ENCODE measurements around the gene RSPRY1.
A peak's percentile ranks its signal among the peaks of the same experiment; 100 is the strongest.

RSPRY1 gene

DNA sequence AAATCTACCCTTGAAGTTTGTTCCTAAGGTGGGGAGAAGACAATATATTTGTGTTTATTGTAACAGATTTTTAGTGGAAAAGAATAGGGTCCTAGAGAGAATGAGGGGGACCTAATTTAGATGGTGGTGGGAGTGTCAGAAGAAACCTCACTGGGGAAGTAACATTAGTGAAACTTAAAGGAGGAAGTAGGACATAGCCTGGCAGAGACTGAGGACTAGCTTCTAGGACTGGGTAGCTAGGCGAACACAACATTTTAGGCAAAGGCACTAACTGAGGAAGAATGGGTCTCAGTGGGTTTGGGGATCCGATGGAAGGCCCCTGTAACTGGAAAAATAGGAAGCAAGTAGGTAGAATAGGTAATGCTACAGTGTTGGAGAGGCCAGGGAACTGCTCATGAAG lies 54.7 kb downstream of the RSPRY1 start:
- peak; percentile 30 for DNase-seq (ENCODE audit: low read depth)
- TF ChIP-seq, protein P1, sequence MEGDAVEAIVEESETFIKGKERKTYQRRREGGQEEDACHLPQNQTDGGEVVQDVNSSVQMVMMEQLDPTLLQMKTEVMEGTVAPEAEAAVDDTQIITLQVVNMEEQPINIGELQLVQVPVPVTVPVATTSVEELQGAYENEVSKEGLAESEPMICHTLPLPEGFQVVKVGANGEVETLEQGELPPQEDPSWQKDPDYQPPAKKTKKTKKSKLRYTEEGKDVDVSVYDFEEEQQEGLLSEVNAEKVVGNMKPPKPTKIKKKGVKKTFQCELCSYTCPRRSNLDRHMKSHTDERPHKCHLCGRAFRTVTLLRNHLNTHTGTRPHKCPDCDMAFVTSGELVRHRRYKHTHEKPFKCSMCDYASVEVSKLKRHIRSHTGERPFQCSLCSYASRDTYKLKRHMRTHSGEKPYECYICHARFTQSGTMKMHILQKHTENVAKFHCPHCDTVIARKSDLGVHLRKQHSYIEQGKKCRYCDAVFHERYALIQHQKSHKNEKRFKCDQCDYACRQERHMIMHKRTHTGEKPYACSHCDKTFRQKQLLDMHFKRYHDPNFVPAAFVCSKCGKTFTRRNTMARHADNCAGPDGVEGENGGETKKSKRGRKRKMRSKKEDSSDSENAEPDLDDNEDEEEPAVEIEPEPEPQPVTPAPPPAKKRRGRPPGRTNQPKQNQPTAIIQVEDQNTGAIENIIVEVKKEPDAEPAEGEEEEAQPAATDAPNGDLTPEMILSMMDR (IDR thresholded peaks at IDR 0.05; ENCODE audit: insufficient read depth, low read depth, low read length, missing control alignments) = no peak
- no peak overlapping the region for H3K4me3 ChIP-seq (ENCODE audit: low read depth, low read length)

DNA sequence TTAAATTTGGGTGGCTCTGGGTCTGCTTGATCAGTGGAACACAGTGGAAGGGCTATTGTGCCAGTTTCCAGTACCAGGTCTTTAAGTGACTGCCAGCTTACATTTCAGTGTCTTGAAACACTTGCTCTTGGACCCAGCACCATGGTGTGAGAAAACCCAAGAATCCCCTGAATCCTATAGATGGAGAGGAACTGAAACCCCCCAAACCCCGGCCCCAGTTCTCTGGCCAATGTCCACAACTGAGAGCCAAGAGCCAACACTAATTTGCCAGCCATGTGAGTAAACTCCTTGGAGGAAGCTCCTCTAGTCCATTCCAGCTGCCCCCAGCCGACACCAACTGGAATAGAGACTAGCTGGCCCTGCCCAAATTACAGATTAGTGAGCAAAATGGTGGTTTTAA lies 56.5 kb downstream of the RSPRY1 start:
- no peak for DNase-seq (ENCODE audit: low read depth)
- no peak overlapping the region for H3K4me3 ChIP-seq (ENCODE audit: low read depth, low read length)
- TF ChIP-seq, protein P1 (IDR thresholded peaks at IDR 0.05; ENCODE audit: insufficient read depth, low read depth, low read length, missing control alignments) = no peak

DNA sequence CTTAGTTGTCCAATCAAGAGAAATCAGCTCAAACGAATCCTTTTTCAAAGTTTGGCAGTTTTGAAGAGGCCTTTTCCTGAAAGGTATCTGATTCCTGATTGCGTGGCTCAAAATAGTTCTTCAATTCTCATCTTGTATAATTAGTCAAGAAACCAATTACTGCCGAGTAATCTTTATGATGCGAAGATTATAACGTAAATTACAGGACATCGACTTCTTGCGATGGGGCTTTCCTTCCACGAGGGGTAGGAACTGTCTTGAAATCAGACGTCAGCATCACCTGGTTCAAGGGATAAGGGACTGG lies 58.3 kb downstream of the RSPRY1 start:
- DNase-seq (ENCODE audit: low read depth) = no peak
- TF ChIP-seq, protein P1 (IDR thresholded peaks at IDR 0.05; ENCODE audit: insufficient read depth, low read depth, low read length, missing control alignments) = no peak
- H3K4me3 ChIP-seq (ENCODE audit: low read depth, low read length) = peak overlapping the region; percentile 89

DNA sequence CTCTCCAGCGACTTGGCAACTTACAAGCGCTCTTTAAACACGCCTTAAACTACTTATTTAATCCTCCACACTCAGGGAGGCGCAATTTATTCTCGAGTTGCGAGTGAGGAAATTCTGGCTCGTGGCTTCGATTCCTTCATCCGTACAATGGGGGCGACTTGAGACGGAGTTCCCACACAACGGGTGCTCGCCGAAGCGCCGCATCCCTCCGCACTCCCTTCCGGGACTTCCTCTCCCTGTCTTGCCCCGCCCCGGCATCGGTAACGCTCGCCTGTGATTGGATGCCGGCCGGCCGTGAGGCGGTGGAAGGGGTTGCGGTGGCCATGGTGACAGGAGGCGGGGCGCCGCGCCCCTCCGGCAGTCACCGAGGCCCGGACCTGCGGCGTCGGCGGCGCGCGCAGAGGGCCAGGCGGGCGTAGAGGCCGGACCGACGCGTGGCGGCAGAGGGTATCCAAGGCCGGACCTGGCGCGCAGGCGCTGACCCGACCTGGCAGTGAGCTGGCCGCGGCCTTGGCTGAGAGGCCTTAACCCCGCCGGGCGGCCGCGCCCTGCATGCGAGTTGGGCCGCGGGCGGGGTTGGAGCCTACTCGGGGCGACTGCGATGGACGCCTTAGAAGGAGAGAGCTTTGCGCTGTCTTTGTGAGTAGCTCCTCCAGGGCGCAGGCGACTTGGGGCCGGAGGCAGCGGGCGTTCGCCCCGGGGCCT lies 58.8 kb downstream of the RSPRY1 start, which contains the start of gene ARL2BP:
Gene ARL2BP, plus strand, starts transcription at position 493 of the 705 bp plus-strand sequence. Its CDS starts 109 bp downstream, at position 602.
- peak; percentile 99 for DNase-seq (ENCODE audit: low read depth)
- H3K4me3 ChIP-seq (ENCODE audit: low read depth, low read length) = peak within 1 kb of the TSS; percentile 92
- TF ChIP-seq, protein P1 (IDR thresholded peaks at IDR 0.05; ENCODE audit: insufficient read depth, low read depth, low read length, missing control alignments) = no peak

DNA sequence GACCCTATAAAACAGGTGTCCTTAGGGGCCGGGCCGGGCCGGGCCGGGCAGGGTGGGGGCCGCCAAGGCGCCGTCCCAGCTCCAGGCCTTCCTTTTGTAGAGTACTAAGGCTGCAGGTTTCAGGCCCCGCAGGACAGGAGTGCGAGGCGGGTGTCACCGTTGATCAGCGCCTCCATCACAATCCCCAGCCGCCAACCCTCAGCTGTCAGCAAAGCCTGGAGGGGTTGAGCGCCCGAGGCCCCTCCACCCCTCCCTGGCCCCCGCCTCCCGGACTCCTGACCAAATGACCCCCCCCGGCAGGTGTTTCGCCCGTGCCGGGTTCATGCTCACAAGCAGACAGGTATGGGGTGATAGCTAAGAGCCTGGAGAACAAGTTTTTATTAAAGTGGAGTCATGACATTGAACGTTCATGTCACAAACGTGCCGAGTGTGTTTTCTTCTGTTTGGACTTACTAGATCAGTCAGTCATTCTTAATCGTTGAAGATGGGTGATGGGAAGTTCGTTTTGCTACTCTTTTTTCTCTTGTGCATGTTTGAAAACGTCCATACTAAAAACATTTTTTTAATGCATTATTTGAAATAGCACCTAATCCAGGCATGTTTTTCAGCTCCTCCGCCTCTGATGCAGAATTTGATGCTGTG lies 59.5 kb downstream of the RSPRY1 start:
- TF ChIP-seq, protein P1 (IDR thresholded peaks at IDR 0.05; ENCODE audit: insufficient read depth, low read depth, low read length, missing control alignments) = no peak
- peak; percentile 48 for DNase-seq (ENCODE audit: low read depth)
- peak overlapping the region; percentile 92 for H3K4me3 ChIP-seq (ENCODE audit: low read depth, low read length)

DNA sequence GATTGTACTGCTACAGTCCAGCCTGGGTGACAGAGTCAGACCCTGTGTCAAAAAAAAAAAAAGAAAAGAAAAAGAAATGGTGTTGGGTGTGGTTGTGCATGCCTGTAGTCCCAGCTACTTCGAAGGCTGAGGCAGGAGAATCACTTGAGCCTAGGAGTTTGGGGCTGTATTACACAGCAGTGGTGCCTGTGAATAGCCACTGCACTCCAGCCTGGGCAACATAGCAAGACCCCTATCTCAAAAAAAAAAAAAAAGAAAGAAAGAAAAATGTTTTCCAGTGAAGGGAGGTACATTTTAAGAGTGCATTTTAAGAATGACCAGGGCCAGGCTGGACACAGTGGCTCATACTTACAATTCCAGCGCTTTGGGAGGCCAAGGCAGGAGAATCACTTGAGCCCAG lies 65.2 kb downstream of the RSPRY1 start:
- no peak for DNase-seq (ENCODE audit: low read depth)
- TF ChIP-seq, protein P1 (IDR thresholded peaks at IDR 0.05; ENCODE audit: insufficient read depth, low read depth, low read length, missing control alignments) = no peak
- no peak overlapping the region for H3K4me3 ChIP-seq (ENCODE audit: low read depth, low read length)

Measured in GM12865 (cell line).